HG02852 (cell line): Measurements from ENCODE around the gene CCNT1.
"Not testable (repeated sequence)": the region's sequence is repeated elsewhere in the genome, so short reads cannot be mapped to it uniquely, and the experiment has no call there.

Experiments
- ATAC-seq: cut with Tn5 transposase; IDR thresholded peaks from one replicate; pipeline ENCODE4 v1.9.1; 2021; ENCODE audit warnings: mild to moderate bottlenecking, moderate library complexity; ENCODE audit not compliant: unreplicated experiment

Gene CCNT1

GRCh38 chr12:48641752-48642555, 74.6 kb downstream of the CCNT1 start:
- ATAC-seq = not testable (repeated sequence)

GRCh38 chr12:48640854-48641253, 75.7 kb downstream of the CCNT1 start:
- no peak for ATAC-seq

GRCh38 chr12:48640428-48640827, 76.1 kb downstream of the CCNT1 start:
- ATAC-seq = no peak
